GM21529 (cell line): Measurements from ENCODE around the gene DENND5A.
"Not testable (repeated sequence)": the region's sequence is repeated elsewhere in the genome, so short reads cannot be mapped to it uniquely, and the experiment has no call there.

Experiments
- ATAC-seq: cut with Tn5 transposase; IDR thresholded peaks from one replicate; pipeline ENCODE4 v1.9.1; 2021; ENCODE audit not compliant: unreplicated experiment

The DENND5A gene

DNA sequence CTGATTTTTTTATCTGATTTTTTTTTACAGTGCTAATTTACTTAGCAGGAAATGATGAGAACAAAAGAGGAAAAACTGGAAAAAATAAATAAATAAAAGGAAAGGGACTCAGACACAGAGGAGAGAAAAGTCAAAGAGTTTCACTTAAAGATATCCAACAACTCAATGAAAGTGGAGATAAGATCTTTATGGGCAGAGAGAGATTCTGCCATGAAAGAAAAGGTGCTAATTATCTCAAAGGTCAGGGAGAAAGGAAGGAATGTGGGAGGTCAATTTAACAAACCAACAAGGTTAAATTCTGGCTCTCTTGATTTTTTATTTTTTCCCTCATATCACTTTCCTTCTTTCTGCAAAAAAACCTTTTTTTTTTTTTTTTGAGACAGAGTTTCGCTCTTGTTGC is 86.0 kb downstream of the DENND5A start:
- ATAC-seq, result no peak

DNA sequence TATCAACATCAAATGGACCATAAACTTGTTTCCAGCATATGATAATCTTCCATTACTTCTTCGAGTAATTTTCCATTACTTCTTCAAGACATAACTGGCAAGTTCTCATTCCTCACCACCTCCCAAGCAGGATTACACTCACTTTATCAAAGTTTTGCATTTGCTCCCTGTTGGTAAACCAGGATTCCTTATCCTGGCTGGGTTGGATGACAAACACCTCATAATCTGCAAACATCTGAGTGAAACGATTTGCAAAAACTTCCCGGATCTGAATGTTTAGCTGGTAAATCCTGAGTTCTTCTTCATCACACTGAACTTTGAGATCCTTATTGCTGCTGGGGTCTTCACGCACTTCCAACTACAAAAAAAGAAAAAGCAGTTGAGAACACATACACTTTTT is 86.4 kb downstream of the DENND5A start:
- no peak for ATAC-seq

DNA sequence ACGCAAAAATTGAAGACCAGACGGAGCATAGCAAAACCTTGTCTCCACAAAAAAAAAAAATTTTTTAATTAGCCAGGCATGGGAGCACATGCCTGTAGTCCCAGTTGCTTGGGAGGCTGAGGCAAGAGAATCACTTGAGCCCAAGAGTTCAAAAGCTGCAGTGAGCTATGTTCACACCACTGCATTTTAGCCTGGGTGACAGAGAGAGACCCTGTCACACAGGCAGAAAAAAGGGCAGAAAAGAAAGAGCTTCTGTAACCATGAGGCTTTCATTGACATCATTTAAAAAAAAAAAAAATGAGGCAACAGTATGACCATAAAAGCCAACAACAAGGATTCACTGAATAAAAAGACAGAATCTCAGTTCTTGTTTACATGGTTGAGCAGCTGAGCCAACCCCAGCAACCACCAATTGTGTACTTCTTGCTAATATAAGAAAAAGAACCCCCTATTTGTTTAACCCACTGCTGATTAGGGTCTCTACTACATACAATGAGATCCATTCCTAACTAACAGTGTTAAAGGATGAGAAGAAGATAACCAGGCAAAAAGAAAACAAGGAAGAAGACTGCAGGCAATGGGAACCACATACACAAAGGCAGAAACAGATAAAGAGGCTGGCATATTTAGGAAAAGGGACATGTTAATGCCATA is 87.6 kb downstream of the DENND5A start:
- ATAC-seq, result no peak

DNA sequence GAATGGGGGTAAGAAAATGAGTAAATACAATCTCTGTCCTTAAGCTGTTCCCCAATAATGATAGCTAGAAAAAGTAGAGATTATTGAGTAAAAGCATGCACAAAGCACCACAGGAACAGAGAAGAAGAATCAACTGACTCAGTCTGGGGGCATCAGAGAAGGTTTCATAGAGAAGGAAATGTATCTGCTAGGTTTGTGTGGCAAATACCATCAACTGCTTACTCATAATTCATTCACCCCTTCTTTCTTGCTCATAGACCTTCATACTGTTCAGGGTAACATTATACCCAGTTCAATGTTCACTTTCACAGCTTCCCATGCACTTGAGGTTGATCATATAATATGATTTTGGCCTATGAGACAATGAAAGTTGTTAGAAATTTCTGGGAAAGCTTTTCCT is 88.6 kb downstream of the DENND5A start:
- ATAC-seq, result no peak

DNA sequence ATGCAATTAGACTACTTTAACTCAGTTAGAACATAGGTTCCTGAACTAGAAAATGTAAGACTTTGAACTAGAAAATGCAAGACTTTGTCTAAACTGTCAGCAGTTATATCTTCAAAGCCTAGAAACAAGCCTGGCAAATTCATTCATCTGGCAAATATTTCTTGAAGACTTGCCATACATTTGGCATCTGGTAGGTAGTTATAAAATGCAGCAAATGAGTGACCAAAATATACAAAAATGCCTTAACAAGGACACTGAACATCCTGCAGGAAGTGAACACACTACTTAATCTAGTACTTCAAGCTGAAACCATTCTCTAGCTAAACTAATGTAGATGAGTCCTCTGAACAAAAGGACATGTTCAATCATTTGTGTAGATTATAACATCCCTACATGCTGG is 89.0 kb downstream of the DENND5A start:
- ATAC-seq, result no peak

DNA sequence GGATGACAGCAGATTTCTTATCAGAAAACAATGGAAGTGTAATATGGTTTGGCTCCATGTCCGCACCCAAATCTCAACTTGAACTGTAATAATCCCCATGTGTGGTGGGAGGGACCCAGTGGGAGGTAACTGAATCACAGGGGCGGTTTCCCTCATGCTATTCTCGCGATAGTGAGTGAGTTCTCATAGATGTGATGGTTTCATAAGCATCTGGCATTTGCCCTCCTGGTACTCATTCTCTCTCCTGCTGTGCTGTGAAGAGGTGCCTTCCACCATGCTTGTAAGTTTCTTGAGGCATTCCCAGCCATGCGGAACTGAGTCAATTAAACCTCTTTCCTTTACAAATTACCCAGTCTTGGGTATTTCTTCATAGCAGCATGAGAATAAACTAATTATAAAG is 92.8 kb downstream of the DENND5A start:
- ATAC-seq, result no peak

DNA sequence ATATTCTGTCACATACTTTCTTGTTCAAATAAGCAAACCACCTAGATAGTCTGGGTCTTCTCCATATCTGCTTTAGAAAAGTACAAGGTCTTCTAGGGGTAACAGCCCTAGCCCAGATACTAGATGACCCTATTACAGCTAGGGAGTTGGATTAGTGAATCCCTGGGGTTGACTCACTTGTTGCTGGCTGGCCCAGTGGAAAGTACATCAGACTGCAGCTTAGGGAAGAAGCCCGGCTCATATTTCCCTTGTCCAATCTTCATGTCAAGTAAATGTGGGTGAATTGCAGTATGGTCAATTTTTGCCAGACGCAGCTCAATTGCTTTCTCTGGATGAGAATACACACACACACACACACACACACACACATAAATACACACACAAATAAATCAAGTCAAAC is 94.7 kb downstream of the DENND5A start:
- no peak for ATAC-seq

DNA sequence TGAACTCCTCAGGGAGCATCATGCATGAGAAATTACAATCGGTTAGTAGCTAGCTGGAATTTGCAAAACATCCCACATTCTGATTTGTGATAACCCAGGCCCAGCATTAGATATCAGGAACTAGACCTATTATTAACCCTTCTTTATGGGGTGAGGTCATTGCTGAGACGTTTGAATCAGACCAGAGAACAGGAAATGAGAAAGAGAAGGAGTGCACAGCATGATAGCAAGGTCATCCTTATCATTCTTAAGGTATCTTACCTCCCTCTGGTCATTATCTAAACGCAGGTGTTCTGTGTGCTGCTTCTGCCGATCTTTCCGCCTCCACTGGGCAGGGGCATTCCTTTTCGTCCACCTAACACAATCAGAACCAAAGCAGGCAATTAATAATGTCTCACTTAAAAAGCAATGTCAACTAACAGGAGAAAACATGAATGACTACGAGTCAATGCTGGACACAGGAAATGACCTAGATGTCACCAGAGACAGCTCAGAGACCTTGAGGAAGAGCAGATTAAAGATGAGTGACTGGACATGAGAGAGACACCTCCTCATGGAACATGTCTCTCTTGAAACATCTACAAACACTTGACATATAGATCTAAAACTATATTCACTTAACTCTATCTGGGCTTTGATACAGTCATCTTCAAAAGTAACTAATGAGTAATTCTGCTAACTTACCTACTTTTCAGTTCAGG is 95.4 kb downstream of the DENND5A start:
- ATAC-seq, result no peak

DNA sequence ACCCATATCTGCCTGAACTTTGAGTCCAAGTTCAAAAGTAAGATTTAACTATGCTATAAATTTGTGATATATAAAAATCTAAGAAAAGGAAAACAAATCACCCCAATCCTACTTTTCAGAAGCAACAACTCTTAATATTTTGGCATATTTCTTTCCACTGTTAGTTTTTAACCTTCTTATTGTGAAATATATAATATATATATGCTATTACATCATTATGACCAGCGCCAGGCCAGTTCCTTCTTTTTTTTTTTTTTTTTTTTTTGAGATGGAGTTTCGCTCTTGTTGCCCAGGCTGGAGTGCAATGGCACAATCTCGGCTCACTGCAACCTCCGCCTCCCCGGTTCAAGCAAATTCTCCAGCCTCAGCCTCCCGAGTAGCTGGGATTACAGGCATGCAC is 103.2 kb downstream of the DENND5A start:
- not testable (repeated sequence) for ATAC-seq

DNA sequence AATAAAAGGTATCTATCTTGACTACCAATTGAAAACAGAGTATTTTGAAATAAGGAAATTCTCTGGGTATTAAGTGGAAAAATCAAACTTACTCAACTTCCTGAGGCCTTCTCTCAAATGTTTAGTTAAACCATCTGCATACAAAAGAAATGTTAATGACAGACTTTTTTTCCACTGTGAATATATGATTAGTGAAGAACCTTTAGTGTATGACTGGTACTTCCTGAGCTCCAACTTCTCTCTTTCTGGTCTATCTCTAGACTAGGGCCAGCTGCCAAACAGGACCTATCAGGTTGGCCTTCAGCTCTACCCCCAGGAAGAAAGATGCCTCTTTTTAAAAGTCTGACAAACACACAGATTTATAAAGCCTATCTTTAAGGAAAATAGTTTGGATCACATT is 105.0 kb downstream of the DENND5A start:
- ATAC-seq, result no peak

DNA sequence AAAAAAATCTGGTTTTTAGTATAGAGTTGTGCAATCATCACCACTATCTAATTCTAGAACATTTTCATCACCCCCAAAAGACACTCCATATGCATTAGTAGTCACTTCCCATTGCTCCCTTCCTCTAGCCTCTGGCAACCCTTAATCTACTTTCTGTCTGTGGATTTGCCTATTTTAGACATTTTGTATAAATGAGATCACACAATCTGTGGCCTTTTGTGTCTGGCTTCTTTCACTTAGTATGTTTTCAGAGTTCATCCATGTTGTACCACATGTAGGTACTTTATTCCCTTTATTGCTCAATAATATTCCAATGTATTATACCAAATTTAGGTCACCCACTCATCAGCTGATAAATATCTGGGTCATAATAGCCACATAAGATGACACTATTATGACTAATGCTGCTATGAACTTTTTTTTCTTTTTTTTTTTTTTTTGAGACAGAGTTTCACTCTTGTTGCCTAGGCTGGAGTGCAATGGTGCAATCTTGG is 106.2 kb downstream of the DENND5A start:
- ATAC-seq, result no peak

DNA sequence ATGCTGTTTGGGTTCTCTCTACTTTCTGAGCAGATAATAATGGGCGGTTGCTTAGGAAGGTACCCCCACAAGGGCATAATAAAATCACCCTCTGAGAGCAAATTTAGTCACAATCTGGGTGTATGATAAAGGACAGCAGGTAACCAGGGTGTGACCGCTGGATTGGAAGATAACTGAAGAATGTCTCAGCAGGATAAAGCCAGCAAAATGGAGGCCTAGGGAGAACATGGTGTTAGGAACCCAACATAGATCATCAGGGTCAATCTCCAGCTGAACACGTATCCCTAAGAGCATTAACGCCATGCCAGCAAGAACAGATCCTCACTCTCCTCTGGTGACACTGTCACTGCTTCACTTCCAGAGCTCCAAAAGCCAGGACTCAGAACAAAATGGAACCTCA is 109.2 kb downstream of the DENND5A start:
- ATAC-seq, result no peak

DNA sequence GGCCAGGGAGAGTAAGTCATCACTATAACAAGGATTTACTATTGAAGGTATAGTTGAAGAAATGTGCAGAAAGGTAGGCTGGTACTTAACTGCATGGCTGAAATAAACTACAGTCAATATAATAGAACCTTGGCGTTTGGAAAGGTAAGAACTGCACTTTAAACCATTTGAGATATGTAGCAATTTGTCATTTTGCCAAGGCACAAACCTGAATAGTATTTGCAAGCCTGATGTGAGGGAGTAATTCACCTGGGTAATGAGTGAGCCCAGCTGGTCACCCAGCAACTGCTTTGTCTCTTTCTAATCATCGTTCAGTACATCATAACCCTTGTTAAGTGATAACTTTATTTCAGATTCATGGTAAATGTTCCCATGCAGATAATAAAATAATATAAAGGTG is 111.5 kb downstream of the DENND5A start:
- ATAC-seq, result no peak

DNA sequence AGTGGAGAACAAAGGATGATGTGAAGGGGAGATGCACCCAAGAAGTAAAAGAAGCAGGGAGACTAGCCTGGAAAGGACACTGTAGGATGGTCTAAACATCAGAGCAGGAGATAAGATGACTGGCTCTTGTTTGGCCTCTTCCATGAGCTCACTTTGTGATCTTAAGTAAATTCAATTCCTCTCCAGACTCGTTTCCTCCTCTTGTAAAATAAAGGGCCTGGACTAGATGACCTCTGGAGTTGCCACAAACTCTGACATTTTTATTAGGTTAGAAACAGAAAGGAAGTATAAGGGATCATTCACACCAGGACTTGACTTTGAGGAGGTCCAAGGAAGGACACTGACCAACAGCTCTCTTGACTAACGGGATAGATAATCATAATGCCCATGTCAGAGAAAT is 113.5 kb downstream of the DENND5A start:
- ATAC-seq, result no peak

DNA sequence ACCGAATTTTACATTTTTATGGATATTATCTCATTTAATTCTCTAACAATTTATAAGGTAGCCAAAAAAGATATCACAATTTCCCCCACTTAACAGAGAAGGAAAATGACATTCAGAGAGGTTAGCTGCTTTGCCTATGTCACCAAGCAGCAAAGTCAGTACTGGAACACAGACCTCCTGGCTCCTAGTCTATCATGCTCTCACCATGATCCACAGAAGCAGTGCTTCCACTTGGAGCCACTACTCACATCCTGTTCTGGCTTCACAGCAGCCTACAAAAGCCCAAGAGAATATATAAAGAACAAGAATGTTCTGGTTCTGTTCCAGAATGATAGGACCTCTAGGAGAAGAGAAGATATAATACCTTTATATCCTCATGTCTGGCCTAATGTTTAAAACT is 114.2 kb downstream of the DENND5A start:
- ATAC-seq, result no peak

DNA sequence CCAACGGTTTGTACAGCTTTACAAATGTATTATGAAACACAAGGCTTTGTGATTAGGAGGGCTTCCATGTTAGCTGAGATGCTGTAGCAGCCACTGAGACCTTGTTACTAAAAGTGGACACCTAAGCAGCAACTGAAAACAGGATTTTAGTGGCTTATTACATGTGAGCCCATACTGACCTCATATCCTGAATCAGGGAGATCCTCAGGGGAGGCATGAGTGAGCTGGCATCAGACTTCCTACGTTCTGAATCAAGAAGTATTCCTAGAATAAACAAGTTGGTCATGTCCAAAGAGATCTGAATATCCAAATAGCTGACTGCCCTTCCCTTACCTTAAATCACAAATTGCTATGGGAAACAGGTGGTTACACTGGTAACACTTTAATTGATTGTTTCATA is 114.6 kb downstream of the DENND5A start:
- no peak for ATAC-seq

DNA sequence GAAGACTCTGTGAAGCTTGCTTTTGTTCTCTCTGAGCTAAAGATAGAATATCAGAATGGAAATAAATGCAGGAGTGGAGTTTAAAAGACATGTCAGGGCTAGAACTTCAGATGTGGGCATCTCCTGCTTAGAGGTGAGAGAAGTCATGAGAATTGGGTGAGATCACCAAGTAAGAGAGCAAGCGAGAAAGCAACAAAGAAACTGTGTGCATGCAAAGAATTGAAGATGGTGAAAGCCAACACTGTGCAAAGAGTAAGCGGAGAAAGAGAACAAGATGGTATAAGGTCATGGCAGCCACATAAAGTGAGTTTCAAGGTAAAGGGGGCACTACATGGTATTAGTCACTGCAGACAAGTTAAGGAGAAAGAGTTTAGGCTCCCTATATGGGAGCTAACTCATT is 116.4 kb downstream of the DENND5A start:
- no peak for ATAC-seq

DNA sequence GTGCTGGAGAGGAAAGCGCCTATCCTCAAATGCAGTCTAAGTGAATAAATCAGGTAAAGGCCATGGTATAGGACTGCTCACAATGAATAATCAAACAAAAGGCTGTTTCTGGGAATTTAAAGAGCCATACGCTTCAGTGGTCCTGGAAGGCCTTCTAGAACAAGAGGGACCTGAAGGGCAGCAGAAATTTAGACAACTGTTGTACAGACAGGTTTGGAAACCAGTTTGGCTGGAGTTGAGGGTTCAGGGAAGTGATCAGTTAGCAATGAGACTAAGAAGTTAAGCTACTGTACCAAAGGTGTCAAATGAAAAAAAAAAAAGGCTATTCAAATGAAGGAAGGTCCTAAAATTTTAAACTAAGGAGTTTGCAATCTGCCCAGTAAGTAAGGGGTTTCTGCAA is 117.1 kb downstream of the DENND5A start:
- ATAC-seq, result no peak

DNA sequence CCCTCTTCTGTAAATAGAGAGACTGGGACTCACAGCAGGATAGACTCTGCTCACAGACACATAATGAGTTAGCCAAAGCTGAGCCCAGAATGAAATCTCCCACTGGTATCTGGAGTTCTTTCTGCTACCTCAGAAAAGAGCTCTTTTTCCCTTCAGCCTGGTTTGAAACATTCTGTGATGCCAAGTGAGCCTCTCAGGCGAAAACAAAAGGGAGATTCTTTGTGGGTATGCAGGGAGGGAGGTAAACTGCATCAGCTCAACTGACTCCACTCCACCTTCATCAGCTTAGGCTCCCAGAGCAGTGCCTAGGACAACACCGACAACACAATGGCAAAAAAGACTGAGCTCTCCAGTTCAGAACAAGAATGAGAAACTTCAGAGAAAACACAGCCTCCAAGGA is 118.7 kb downstream of the DENND5A start:
- ATAC-seq, result no peak

DNA sequence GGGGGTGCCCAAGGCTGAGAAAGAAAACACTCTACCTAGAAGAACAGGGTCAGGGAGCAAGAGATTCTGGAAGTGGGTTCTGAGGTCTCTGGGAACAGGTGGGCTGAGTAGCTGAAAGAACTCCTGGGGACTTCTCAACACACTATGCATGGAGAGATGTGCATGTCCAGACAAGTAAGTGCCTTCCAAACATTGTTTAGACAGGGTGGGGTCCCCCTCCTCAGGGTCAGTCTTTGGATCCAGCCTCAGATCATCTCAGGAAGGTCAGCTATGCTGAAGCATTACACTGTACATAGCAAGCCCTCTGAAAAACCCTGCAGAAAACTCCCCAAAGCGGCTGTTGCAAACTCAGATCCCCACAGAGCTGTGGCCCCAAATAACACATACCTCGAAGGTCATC is 119.9 kb downstream of the DENND5A start:
- ATAC-seq, result no peak

DNA sequence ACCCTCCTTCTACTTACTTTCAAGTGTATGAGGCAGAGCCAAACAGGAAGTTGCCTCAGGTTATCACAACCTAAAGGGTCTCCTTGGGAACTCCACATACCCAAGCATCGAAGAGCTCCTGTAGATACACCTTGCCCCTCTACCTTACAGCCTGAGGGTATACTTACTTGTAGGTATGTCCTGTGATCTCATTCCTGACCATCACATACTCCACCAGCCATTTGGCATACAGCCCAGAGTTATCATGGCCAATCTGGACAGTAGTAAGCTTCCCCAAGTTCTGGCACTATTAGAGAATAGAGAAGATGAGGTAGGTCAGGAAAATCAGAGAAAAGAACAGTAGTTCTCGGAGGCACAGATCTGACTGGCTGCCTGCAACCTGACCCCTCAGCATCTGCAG is 120.3 kb downstream of the DENND5A start:
- no peak for ATAC-seq

DNA sequence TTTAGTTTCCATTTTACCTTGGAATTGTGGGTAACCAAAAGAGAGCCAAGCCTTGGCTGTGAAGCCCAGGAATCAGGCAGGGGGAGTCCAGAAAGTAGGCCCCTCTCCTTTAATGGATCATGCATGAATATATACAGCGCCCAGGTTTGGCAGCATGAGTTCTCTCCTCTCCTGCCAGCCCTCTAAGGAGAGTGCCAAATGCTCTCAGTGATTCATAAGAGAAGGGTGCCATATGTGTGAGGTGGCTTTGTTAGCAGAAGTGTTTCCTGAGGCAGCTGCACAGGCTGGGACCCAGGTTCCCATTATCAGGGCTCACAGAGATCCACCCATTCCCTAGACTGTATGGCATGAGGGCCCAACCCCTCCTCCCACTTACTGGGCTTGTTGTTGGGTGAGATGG is 121.4 kb downstream of the DENND5A start:
- ATAC-seq, result no peak

DNA sequence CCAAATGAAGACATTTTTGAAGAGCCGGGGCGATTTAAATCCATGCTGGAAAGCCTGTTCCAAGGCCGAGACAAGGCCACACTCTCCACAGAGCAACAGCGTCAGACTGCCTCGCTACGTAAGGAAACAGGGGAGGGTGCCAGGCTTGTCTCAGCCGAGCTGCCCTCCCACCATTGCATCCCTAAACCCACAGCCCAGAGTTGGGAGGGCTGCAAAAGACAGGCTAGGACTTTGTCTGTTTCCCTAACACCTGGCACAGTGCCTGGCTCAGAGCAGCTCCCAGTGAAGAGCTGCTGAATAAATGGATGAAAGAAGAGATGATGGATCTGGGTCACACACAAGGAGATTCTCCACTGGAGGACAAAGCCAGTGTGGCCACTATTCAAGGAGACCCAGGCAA is 122.4 kb downstream of the DENND5A start:
- ATAC-seq, result no peak
